Large intestine (tissue), 12 donors: ENCODE results near the gene GSTT2. TPM values are rescaled to one million over a fixed set of nuclear protein-coding genes. Genes with fewer than 3 reads are reported as not detected.
"Not testable (repeated sequence)": the region's sequence is repeated elsewhere in the genome, so short reads cannot be mapped to it uniquely, and the experiment has no call there.

Experiments used
- DNase-seq, 2 donors: peaks; one replicate each; pipeline versions ENCODE4 v3.0.0 to v3.0.0-alpha.2; 2013
- H3K27ac ChIP-seq: one replicate; pipeline ENCODE4 v1.5.1; 2013; ENCODE audit warnings: low read length
- H3K27me3 ChIP-seq: 2 replicates; pipeline ENCODE4 v1.6.1; 2013; ENCODE audit warnings: low read length; ENCODE audit not compliant: control insufficient read depth, insufficient read depth
- H3K36me3 ChIP-seq: 2 replicates; pipeline ENCODE4 v1.6.1; 2013; ENCODE audit warnings: low read length; ENCODE audit not compliant: control insufficient read depth, insufficient read depth
- H3K4me1 ChIP-seq: one replicate; pipeline ENCODE4 v1.6.1; 2013; ENCODE audit warnings: low read length; ENCODE audit not compliant: control insufficient read depth, insufficient read depth
- H3K4me3 ChIP-seq: one replicate; pipeline ENCODE4 v1.5.1; 2013; ENCODE audit warnings: low read length
- H3K9me3 ChIP-seq: one replicate; pipeline ENCODE4 v1.6.1; 2013; ENCODE audit warnings: mild to moderate bottlenecking, low read depth, low read length, moderate library complexity; ENCODE audit not compliant: control insufficient read depth
- WGBS: methylation state at CpG from one replicate; pipeline ENCODE4 v1.1.5; 2013; ENCODE audit warnings: low lambda C conversion rate; ENCODE audit not compliant: insufficient coverage; 5-methylcytosine and 5-hydroxymethylcytosine counted together
- long read RNA-seq, 11 donors: transcript quantifications; one replicate each; lab custom pipeline, GENCODE V29; 2026
- polyA plus RNA-seq: library from polyadenylated mRNA; unstranded; fragments of 120-200 nt; gene quantifications from one replicate; pipeline ENCODE4 v1.2.1, GENCODE V29; 2013

The GSTT2 gene
- polyA plus RNA-seq = 0.22 TPM
- long read RNA-seq, donor 1, partial matches to known transcripts = 6 of 6 reads
- long read RNA-seq, donor 1, other reads (novel, unspliced or antisense) = 0 of 6 reads
- long read RNA-seq, donor 2 = 0 reads
- long read RNA-seq, donor 3, partial matches to known transcripts = 17 of 34 reads
- long read RNA-seq, donor 3, other reads (novel, unspliced or antisense) = 17 of 34 reads
- long read RNA-seq, donor 4 = 0 reads
- long read RNA-seq, donor 5 = 0 reads
- long read RNA-seq, donor 6 = 0 reads
- long read RNA-seq, donor 7 = 0 reads
- long read RNA-seq, donor 8, partial matches to known transcripts = 11 of 11 reads
- long read RNA-seq, donor 8, other reads (novel, unspliced or antisense) = 0 of 11 reads
- long read RNA-seq, donor 9 = 0 reads
- long read RNA-seq, donor 10 = 0 reads
- long read RNA-seq, donor 11, partial matches to known transcripts = 22 of 22 reads
- long read RNA-seq, donor 11, other reads (novel, unspliced or antisense) = 0 of 22 reads

DNA sequence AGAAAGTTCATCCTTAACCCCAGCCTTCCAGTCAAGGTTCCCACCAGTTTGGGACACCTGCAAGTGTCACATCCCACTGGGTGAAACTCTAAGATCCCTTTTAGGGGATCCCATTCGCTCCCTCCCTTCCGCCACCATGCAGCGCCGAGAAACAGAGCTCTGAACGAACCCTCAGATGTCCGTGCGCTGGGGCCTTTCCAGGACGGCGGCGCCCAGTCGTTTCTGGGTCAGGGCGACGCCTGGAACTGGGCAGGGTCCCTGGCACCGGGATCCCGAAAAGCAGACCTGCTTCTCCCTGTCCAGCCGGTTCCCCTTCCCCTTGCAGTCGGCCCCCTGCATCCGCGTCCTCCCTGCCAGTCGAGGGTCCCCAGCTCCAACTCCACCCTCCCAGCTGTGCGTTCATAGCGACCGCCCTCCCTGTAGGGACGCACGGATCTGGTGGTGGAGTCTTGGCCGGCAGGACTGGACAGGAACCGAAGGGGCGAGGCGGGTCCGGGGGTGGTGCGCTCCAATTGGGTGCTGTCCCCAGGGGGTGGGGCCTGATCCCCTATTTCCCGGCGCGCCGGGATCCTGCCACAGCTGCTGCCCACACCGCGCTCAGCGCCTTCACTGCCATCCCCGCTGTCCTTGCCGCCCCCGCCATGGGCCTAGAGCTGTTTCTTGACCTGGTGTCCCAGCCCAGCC is at the start of gene GSTT2:
TSS of gene GSTT2 (plus strand) at position 578 of the 684 bp plus-strand sequence.
- no CpG with 5 or more reads among the region's 41 CpGs for WGBS
- H3K4me3 ChIP-seq, H3K27me3 ChIP-seq, H3K27ac ChIP-seq, H3K4me1 ChIP-seq, DNase-seq, H3K36me3 ChIP-seq, H3K9me3 ChIP-seq: not testable (repeated sequence)

DNA sequence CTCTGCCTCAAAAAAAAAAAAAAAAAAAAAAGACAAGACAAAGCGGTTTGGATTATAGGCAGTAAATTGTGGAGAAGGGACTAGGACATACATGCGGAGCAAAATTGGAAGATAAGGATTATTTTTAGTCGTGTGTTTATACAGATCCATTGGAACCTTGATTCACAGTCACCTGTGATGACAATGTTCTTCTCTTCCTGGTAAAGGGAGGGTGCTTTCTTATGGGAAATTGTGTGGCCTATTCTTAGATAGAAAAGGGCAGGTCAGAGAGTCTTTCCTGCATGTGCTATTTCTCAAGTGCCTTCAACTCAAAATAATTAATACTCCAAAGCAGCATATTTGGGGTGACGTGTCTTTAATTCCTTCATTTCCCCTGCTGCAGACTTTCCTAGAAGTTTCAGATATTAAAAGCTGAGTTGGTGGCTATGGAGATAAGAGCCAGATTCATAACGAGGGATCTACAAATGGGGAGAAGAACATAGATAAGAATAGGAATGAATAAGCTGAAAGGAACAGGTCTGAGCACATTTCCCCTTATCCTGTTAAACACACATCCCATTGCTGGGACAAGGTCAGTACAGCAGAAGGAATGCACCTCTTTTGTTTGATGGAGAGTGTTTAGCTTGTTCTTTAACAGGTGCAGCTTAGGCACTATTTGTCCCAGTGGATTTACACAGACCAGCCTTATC is 41.5 kb upstream of the GSTT2 start:
- WGBS = 50% methylated on average over 4 of the region's 5 CpGs
- no peak overlapping the region for H3K27ac ChIP-seq
- no peaks in the 10 kb centered on the region for H3K9me3 ChIP-seq
- peak in 1 of 2 donors; percentile 17 for DNase-seq
- H3K4me1 ChIP-seq = no peaks in the 10 kb centered on the region
- no peaks in the 10 kb centered on the region for H3K27me3 ChIP-seq
- H3K36me3 ChIP-seq = no peaks in the 10 kb centered on the region
- H3K4me3 ChIP-seq = no peak overlapping the region

DNA sequence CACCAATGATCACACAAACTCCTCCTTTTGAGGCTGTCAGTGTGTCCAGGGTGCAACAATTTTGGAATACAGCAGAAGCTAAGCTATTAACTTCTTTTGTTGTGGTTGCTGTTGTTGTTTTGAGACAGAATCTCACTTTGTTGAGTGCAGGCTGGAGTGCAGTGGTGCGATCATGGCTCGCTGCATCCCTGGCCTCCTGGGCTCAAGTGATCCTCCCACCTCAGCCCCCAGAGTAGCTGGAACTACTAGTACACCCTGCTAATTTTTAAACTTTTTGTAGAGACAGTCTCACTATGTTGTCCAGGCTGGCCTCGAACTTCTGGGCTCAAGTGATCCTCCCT is 40.9 kb upstream of the GSTT2 start:
- no peak overlapping the region for H3K4me3 ChIP-seq
- H3K27me3 ChIP-seq = no peaks in the 10 kb centered on the region
- DNase-seq = no peak
- H3K36me3 ChIP-seq = no peaks in the 10 kb centered on the region
- no peaks in the 10 kb centered on the region for H3K4me1 ChIP-seq
- H3K27ac ChIP-seq = no peak overlapping the region
- no CpG with 5 or more reads among the region's 3 CpGs for WGBS
- no peaks in the 10 kb centered on the region for H3K9me3 ChIP-seq

DNA sequence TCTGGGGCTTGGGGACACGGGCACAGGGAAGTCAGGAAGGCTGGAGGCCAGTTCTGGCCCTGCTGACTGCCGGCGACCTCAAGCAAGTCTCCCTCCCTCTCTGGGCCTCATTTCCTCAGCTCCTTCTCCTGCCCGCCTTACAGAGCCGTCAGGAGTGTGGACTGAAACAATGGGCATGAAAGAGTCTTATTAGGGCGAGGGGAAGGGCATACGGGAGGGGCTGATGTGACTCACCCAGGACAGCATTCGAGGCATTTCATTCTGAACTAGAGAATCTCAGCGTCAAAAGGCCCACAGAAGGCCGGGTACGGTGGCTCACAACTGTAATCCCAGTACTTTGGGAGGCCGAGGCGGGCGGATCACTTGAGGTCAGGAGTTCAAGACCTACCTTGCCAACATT is 39.8 kb upstream of the GSTT2 start:
- not testable (repeated sequence) for DNase-seq, H3K4me3 ChIP-seq, H3K4me1 ChIP-seq, H3K27me3 ChIP-seq, H3K9me3 ChIP-seq, H3K27ac ChIP-seq, H3K36me3 ChIP-seq
- WGBS = no CpG with 5 or more reads among the region's 14 CpGs

DNA sequence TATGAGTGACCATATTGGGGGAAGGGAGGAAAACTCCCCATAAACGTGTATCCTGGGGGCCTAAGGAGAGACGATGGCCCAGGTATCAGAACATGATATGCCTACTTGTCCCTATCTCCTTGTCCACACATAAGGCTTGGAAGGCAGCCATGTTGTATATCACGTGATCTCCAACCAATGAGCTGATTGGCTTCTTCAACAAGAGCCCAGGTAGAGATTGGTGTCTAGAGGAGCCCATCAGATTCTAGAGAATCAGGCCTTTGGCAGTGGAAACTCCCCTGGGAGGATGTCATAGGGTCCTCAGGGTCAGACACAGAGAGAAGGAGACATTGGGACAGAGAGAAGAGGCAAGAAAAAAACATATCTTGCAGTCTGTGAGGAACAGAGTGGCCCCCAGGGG is 32.5 kb upstream of the GSTT2 start:
- no CpG with 5 or more reads among the region's 3 CpGs for WGBS
- H3K4me1 ChIP-seq, DNase-seq, H3K27me3 ChIP-seq, H3K9me3 ChIP-seq, H3K27ac ChIP-seq, H3K36me3 ChIP-seq, H3K4me3 ChIP-seq: not testable (repeated sequence)

DNA sequence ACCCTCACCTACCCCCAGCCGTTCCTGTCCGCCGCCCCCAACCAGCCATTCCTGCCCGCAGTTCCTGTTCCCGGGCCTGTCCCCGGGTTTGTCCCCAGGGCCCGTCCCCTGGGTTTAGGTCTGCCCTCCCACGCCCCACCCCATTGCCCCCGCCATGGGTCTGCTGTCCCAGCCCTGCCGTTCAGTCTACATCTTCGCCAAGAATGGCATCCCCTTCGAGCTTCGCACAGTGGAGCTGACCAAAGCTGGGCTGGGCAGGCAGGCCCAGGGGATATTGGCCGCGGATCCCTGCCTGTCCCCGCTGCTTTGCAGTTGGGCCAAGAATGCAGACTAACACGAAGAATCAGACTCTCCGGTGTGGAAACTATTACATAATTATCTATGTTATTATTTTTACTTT is 30.2 kb upstream of the GSTT2 start:
- no CpG with 5 or more reads among the region's 18 CpGs for WGBS

DNA sequence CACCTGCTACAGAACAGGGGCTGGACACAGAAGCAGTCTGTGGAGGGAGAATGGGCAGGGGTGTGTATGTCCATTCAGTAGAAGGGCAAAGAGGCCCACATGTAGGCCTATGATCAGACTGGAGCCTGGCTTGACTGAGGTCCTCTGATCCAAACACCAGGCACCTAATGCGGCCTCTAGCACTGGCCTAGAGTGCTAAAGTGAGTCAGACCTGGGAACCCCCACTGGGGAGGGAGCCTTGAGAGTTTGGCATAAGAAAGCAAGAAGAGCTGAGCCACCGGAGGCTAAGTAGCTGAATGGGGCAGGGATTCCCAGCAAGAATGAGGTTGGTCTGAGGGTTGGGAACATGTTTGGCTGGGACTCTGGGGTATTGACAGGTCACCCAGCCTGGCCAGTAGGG is 28.6 kb upstream of the GSTT2 start:
- H3K9me3 ChIP-seq, H3K36me3 ChIP-seq, H3K27me3 ChIP-seq, H3K27ac ChIP-seq, H3K4me1 ChIP-seq, H3K4me3 ChIP-seq, DNase-seq: not testable (repeated sequence)
- WGBS = no CpG with 5 or more reads among the region's 2 CpGs

More for the DNA sequence above, 30.2 kb upstream of the GSTT2 start:
- not testable (repeated sequence) for DNase-seq, H3K4me3 ChIP-seq, H3K27me3 ChIP-seq, H3K36me3 ChIP-seq, H3K27ac ChIP-seq, H3K9me3 ChIP-seq, H3K4me1 ChIP-seq

DNA sequence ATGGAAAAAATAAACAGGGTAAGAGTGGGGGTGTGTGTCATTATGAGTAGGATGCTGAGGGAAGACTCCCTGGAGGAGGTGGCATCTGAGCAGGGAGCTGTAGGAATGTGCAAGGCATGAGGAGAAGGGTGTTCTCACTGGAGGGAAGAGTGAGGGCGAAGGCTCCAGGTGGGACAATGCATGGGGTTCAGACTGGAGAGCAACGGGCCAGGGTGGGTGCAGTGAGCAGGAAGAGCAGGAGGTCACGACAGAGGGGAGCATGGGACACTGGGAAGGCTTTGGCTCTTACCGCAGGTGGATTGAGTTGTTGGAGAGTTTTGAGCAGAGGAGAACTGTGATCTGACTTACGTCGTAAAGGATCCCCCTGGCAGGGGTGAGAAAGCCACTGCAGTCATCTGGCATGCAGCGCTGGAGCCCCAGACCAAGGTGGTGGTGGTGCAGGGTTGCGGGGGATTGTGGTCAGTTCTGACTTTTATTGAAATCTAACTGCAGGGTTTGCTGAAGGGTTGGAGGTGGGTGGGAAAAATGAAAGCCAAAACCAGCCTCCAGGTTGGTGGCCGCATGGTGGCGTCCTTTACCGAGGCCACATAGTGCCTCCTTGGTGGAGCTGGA is 27.0 kb upstream of the GSTT2 start:
- whole genome bisulfite sequencing = no CpG with 5 or more reads among the region's 11 CpGs
- not testable (repeated sequence) for H3K9me3 ChIP-seq, H3K27me3 ChIP-seq, DNase-seq, H3K36me3 ChIP-seq, H3K27ac ChIP-seq, H3K4me3 ChIP-seq, H3K4me1 ChIP-seq

DNA sequence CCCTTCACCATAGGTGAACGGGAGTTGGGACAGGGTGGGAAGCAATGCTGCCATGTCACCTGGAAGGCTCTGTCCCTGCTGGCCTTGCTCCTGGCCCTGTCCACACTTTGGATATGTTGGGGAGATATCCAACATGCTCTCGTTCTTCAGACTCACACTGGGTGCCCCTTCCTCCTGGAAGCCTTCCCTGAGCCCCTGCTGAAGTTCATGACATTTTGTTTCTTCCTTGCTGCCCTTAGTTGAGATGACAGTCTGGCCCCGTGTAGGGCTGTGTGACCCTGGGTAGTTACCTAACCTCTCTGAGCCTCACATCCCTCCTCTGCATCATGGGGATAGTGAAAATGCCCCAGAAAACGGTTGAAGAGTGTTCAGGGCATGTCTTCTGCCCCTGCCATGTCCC is 26.4 kb upstream of the GSTT2 start:
- not testable (repeated sequence) for H3K9me3 ChIP-seq, H3K27ac ChIP-seq, H3K27me3 ChIP-seq, H3K4me1 ChIP-seq, DNase-seq, H3K36me3 ChIP-seq, H3K4me3 ChIP-seq
- WGBS = no CpG with 5 or more reads among the region's 4 CpGs

DNA sequence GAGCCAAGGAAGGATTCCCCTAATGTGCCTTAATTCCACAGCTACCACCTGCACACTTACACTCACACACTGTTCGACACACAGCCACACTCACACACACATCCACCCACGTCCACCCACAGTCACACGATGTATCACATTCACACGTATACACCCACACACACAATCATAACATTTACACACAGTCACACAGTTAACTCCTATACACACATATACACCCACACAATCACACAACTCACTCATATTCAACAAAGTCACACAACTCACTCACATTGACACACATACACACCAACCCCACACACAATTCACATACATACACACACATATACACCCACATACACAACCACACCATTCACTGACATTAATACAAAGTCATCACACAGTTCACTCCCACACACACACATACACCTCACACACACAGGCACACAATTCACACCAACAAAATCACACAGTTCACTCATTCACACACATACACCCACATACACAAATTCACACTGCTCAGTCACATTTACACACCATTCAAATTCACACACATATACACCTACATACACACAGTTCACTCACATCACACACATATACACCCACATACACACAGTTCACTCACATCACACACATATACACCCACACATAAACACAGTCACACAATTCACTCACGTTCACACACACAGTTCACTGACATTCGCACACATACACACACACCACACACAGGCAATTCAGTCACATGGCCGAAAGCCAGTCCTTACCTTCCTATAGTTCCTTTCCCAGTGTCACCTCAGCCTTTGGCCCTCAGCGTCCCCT is 25.5 kb upstream of the GSTT2 start:
- not testable (repeated sequence) for H3K4me1 ChIP-seq, H3K27me3 ChIP-seq, H3K4me3 ChIP-seq, H3K9me3 ChIP-seq, H3K36me3 ChIP-seq, DNase-seq, H3K27ac ChIP-seq
- WGBS = no CpG with 5 or more reads among the region's 8 CpGs
